Measurements from ENCODE around the gene TRRAP. TPM values are rescaled to one million over a fixed set of nuclear protein-coding genes. Genes with fewer than 3 reads are reported as not detected.

The TRRAP gene
- total RNA-seq, 2 donors from 2014 or later = 22.9 to 23.1 TPM

- no peak for DNase-seq
- intact Hi-C loops (cut with DNase I) = no loop called here
- no peak for ATAC-seq
Measured at GRCh38 chr7:98996150-98996552, 117.8 kb downstream of the TRRAP start.

GRCh38 chr7:98997846-98998245, 119.5 kb downstream of the TRRAP start:
- intact Hi-C loops (cut with DNase I) = no loop called here
- ATAC-seq = peak in 1 of 2 donors; percentile 19
- no peak for DNase-seq

- ATAC-seq (no peak), DNase-seq (no peak)
- intact Hi-C loops (cut with DNase I) = no loop called here
Measured at GRCh38 chr7:98998821-98999725, 120.7 kb downstream of the TRRAP start.

- ATAC-seq = no peak
- intact Hi-C loops (cut with DNase I) = no loop called here
Measured at GRCh38 chr7:99000196-99000903, 122.0 kb downstream of the TRRAP start.

GRCh38 chr7:99000904-99001465, 122.7 kb downstream of the TRRAP start:
- DNase-seq = no peak
- no peak for ATAC-seq
- intact Hi-C loops (cut with DNase I) = no loop called here

More at GRCh38 chr7:99000196-99000903, 122.0 kb downstream of the TRRAP start:
- peak; percentile 5 for DNase-seq

GRCh38 chr7:99001482-99002147, 123.3 kb downstream of the TRRAP start:
- intact Hi-C loops (cut with DNase I) = no loop called here
- no peak for DNase-seq
- no peak for ATAC-seq

GRCh38 chr7:99002148-99002826, 124.0 kb downstream of the TRRAP start:
- DNase-seq = no peak
- ATAC-seq = peak in 1 of 2 donors; percentile 31

GRCh38 chr7:99002827-99003212, 124.5 kb downstream of the TRRAP start:
- peak; percentile 28 to 41 for ATAC-seq

More at GRCh38 chr7:99002148-99002826, 124.0 kb downstream of the TRRAP start:
- intact Hi-C loops (cut with DNase I) = no loop called here

GRCh38 chr7:99003419-99003818, 125.1 kb downstream of the TRRAP start:
- DNase-seq (no peak), ATAC-seq (no peak)
- intact Hi-C loops (cut with DNase I) = no loop called here

More at GRCh38 chr7:99002827-99003212, 124.5 kb downstream of the TRRAP start:
- intact Hi-C loops (cut with DNase I) = no loop called here
- DNase-seq = no peak

- DNase-seq (no peak), ATAC-seq (peak in 1 of 2 donors; percentile 31)
- intact Hi-C loops (cut with DNase I) = no loop called here
Measured at GRCh38 chr7:99004216-99004615, 125.9 kb downstream of the TRRAP start.

GRCh38 chr7:99004781-99005500, 126.6 kb downstream of the TRRAP start:
- ATAC-seq = no peak
- DNase-seq = no peak

GRCh38 chr7:99005776-99006175, 127.4 kb downstream of the TRRAP start:
- DNase-seq = no peak

More at GRCh38 chr7:99004781-99005500, 126.6 kb downstream of the TRRAP start:
- intact Hi-C loops (cut with DNase I) = no loop called here

GRCh38 chr7:99006739-99007424, 128.6 kb downstream of the TRRAP start:
- ATAC-seq (no peak), DNase-seq (no peak)
- intact Hi-C loops (cut with DNase I) = loop anchor here in 1 of 2 donors (2.0 kb wide), 1 partner anchor 46 kb away; no protein-coding TSS in a partner anchor

More at GRCh38 chr7:99005776-99006175, 127.4 kb downstream of the TRRAP start:
- no peak for ATAC-seq
- intact Hi-C loops (cut with DNase I) = loop anchor here in 1 of 2 donors (2.0 kb wide), 1 partner anchor 45 kb away; no protein-coding TSS in a partner anchor

GRCh38 chr7:99008181-99008631, 129.9 kb downstream of the TRRAP start:
- DNase-seq (no peak), ATAC-seq (no peak)
- intact Hi-C loops (cut with DNase I) = no loop called here

- ATAC-seq = no peak
- intact Hi-C loops (cut with DNase I) = no loop called here
- no peak for DNase-seq
Measured at GRCh38 chr7:99008921-99009530, 130.7 kb downstream of the TRRAP start.

GRCh38 chr7:99010281-99010680, 131.9 kb downstream of the TRRAP start:
- intact Hi-C loops (cut with DNase I) = no loop called here
- ATAC-seq (no peak), DNase-seq (no peak)

GRCh38 chr7:99011341-99011705, 133.0 kb downstream of the TRRAP start:
- intact Hi-C loops (cut with DNase I) = no loop called here
- no peak for DNase-seq
- no peak for ATAC-seq
